ENCODE data around the gene TLK1. TPM values are rescaled to one million over a fixed set of nuclear protein-coding genes. Genes with fewer than 3 reads are reported as not detected.

Gene TLK1
- total and polyA plus RNA-seq, 9 of the 15 experiments (the other 6 are each of a cell fraction or from before 2014, with no cell fraction given), result 20.2 to 101 (median 40.5) TPM

DNA sequence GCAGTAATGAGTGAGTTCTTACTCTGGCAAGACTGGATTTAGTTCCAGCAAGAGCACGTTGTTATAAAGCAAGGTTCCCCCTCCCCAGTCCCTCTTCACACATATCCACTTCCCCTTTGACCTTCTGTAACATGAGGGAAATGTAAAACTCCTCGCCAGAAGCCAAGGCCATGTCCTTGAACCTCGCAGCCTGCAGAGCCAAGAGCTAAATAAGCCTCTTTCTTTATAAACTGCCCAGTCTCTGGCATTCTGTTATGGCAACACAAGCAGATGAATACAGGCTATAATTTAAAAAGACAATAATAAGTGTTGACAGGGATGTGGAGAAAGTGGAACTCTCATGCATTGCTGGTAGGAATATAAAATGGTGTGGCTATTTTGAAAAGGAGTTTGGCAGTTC is 60.3 kb downstream of the TLK1 start:
- Histone ChIP-seq H4K20me1 (replicated peaks; ENCODE audit: control insufficient read depth, insufficient read depth, low read length) (no peaks in the 10 kb centered on the region), H3K27ac (ENCODE audit: extremely low read depth, low read depth, low read length) (no peak overlapping the region), H3K9ac (ENCODE audit: insufficient read depth in 1 of 2, low read depth in 2 of 2, low read length in 2 of 2) (no peak overlapping the region), H3K9me1 (ENCODE audit: control insufficient read depth, insufficient read depth, low read length) (no peaks in the 10 kb centered on the region), H2AFZ (ENCODE audit: low read depth, low read length) (no peak overlapping the region), H3K9me3 (replicated peaks; ENCODE audit: control insufficient read depth, insufficient read depth, low read depth, low read length) (peaks cover 19% of the 10 kb centered on the region), H3K4me1 (replicated peaks in 1 of 2; ENCODE audit: control insufficient read depth in 2 of 2, insufficient read depth in 2 of 2, low read length in 2 of 2) (peaks cover 0 to 4% of the 10 kb centered on the region in 2 experiments; a peak in 1 of 5 replicates), H3K4me2 (ENCODE audit: insufficient read depth, low read length) (no peak overlapping the region), H3K4me3 (no peak overlapping the region), H3K36me3 (ENCODE audit: control insufficient read depth, insufficient read depth, low read length) (peaks cover 15% of the 10 kb centered on the region; the same call in 2 of the 3 replicates), H3K79me2 (ENCODE audit: control insufficient read depth, insufficient read depth, low read length) (peaks cover 95% of the 10 kb centered on the region), H3K27me3 (ENCODE audit: control insufficient read depth in 2 of 2, insufficient read depth in 2 of 2, low read length in 2 of 2) (no peaks in the 10 kb centered on the region)
- no peak for TF ChIP-seq ZNF699 (CRISPR knock-in tag; IDR thresholded peaks at IDR 0.05; ENCODE audit: insufficient replicate concordance)
- TF ChIP-seq RBM25 (IDR thresholded peaks at IDR 0.05; ENCODE audit: low read depth, low read length, severe bottlenecking), result peak; percentile 71
- TF ChIP-seq HNRNPH1 (optimal IDR thresholded peaks at IDR 0.05; ENCODE audit: low read depth, low read length), result no peak
- TF ChIP-seq, protein P1, sequence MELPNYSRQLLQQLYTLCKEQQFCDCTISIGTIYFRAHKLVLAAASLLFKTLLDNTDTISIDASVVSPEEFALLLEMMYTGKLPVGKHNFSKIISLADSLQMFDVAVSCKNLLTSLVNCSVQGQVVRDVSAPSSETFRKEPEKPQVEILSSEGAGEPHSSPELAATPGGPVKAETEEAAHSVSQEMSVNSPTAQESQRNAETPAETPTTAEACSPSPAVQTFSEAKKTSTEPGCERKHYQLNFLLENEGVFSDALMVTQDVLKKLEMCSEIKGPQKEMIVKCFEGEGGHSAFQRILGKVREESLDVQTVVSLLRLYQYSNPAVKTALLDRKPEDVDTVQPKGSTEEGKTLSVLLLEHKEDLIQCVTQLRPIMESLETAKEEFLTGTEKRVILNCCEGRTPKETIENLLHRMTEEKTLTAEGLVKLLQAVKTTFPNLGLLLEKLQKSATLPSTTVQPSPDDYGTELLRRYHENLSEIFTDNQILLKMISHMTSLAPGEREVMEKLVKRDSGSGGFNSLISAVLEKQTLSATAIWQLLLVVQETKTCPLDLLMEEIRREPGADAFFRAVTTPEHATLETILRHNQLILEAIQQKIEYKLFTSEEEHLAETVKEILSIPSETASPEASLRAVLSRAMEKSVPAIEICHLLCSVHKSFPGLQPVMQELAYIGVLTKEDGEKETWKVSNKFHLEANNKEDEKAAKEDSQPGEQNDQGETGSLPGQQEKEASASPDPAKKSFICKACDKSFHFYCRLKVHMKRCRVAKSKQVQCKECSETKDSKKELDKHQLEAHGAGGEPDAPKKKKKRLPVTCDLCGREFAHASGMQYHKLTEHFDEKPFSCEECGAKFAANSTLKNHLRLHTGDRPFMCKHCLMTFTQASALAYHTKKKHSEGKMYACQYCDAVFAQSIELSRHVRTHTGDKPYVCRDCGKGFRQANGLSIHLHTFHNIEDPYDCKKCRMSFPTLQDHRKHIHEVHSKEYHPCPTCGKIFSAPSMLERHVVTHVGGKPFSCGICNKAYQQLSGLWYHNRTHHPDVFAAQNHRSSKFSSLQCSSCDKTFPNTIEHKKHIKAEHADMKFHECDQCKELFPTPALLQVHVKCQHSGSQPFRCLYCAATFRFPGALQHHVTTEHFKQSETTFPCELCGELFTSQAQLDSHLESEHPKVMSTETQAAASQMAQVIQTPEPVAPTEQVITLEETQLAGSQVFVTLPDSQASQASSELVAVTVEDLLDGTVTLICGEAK (IDR thresholded peaks at IDR 0.05), result no peak
- TF ChIP-seq, protein P1 (CRISPR knock-in tag; IDR thresholded peaks at IDR 0.05), result no peak
- TF ChIP-seq ZC3H11A (IDR thresholded peaks at IDR 0.05; ENCODE audit: low read depth, low read length), result no peak
- TF ChIP-seq SOX6 (IDR thresholded peaks at IDR 0.05), result no peak
- 0 out of 2 replicates have a peak, but pooled peaks have one; percentile 26 for TF ChIP-seq IRF2 (CRISPR knock-in tag; IDR thresholded peaks at IDR 0.05)
- peak; percentile 8 for TF ChIP-seq ZFP36 (IDR thresholded peaks at IDR 0.05; ENCODE audit: low read depth, low read length, partially characterized antibody)
- WGBS (ENCODE audit: insufficient coverage, low coverage, missing lambda C conversion rate), result 96% methylated on average over 3 of the region's 3 CpGs
- ATAC-seq (no peak), FAIRE-seq (no peak), DNase-seq (ENCODE audit: extremely low read depth in 1 of 4, low spot score in 3 of 4) (no peak)
- BruUV-seq (replicated peaks), result no TSS peak
- intact Hi-C loops (cut with micrococcal nuclease), result no loop called here
- in situ Hi-C loops (cut with MboI), result no loop called here
- POLR2A ChIA-PET, result no interaction called here
- CTCF ChIA-PET (ENCODE audit: low intra/inter-chr PET ratio), result interaction anchor here (0.6 kb wide), 1 partner anchor 305 kb away, joined by 3 read pairs; no protein-coding TSS in a partner anchor

All from K562 (cell line).